GM12891 (cell line): Measurements from ENCODE around the gene CCDC159. TPM values are rescaled to one million over a fixed set of nuclear protein-coding genes. Genes with fewer than 3 reads are reported as not detected.
"Not testable (repeated sequence)": the region's sequence is repeated elsewhere in the genome, so short reads cannot be mapped to it uniquely, and the experiment has no call there.

Source experiments
- DNase-seq: peaks from one replicate; pipeline ENCODE4 v3.0.0; 2011; ENCODE audit warnings: low spot score; ENCODE audit not compliant: insufficient read length
- FAIRE-seq: peaks from 2 replicates; lab custom pipeline; 2011; peaks lifted over from hg19 to GRCh38; lab: Jason Lieb, UNC
- PAX5 ChIP-seq: IDR thresholded peaks from 2 replicates; pipeline ENCODE4 v1.6.1; 2011; ENCODE audit warnings: low read length, moderate library complexity, mild to moderate bottlenecking; ENCODE audit not compliant: insufficient read depth, severe bottlenecking
- POLR2A ChIP-seq: IDR thresholded peaks from 2 replicates; pipeline ENCODE4 v1.6.1; 2011; ENCODE audit warnings: low read depth, low read length, control low read depth
- POLR2AphosphoS5 ChIP-seq: IDR thresholded peaks from 2 replicates; pipeline ENCODE4 v1.6.1; 2011; ENCODE audit warnings: low read depth, low read length, control low read depth
- POU2F2 ChIP-seq: IDR thresholded peaks from 2 replicates; pipeline ENCODE4 v1.6.1; 2011; ENCODE audit warnings: low read depth, mild to moderate bottlenecking, control low read depth, low read length, moderate library complexity
- SPI1 ChIP-seq: IDR thresholded peaks from 2 replicates; pipeline ENCODE4 v1.6.1; 2011; ENCODE audit warnings: low read depth, low read length, control low read depth
- TAF1 ChIP-seq: IDR thresholded peaks from 2 replicates; pipeline ENCODE4 v1.6.1; 2011; ENCODE audit warnings: low read depth, low read length, control low read depth
- polyA plus RNA-seq: library from polyadenylated mRNA; unstranded; fragments of >200 nt; gene quantifications from one replicate; pipeline ENCODE4 v1.2.1, GENCODE V29; 2012; ENCODE audit warnings: low read depth, missing spikeins, inconsistent platforms; ENCODE audit not compliant: missing spikeins

CCDC159 gene
- polyA plus RNA-seq = 20.4 TPM

DNA sequence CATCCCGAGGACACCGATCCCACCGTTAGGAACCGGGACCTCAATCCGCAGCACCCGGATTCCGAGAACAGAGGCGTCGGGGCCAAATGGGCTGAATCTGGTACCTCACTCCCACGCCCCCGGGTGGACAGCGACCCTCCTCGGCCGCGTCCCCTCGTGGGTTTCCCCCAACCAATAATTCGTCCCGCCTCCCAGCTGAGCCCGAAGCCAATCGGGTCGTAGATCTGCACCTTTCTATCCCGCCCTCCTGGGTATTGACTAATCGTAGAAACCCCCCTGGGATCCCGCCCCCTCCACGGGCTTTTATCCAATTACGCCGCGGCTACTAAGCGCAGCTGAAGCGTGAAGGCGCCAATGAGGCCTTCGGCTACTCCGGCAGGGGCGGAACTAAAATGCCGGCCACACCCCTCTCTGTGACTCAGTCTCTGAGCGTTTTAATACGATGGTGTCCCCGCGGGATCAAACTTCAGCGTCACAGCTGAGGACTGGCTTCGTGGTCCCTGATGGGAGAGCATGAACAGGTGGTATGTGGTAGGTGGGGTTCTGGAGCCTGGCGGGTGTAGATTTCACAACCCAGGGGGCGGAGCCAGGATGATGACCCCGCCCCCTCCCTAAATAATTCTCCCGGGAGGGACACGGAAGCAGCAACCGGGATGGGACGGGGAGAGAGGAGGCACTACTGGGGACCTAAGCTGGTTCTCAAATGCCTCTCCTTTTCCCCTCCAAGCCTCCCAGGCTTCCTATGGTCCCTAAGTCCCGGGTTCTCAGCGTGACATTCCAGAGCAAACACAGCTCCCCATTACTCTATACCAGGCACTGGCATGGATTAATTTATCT is at the start of gene CCDC159, which contains the start of gene TMEM205:
TSS of gene CCDC159 (plus strand) at position 416 of the 837 bp plus-strand sequence. CDS start at position 504, 88 bp downstream.
TSS of gene TMEM205 (minus strand) at position 165 of the 837 bp plus-strand sequence. CDS start 649 bp downstream, outside the sequence.
- DNase-seq = peak; percentile 93
- FAIRE-seq = peak; percentile 97
- TF ChIP-seq POLR2A (peak; percentile 49; the same call in 1 of the 2 replicates), TAF1 (no peak), POU2F2 (peak; percentile 17; the same call in 1 of the 2 replicates), SPI1 (peak; percentile 34), PAX5 (peak; percentile 89), POLR2AphosphoS5 (peak; percentile 54; the same call in 1 of the 2 replicates)

DNA sequence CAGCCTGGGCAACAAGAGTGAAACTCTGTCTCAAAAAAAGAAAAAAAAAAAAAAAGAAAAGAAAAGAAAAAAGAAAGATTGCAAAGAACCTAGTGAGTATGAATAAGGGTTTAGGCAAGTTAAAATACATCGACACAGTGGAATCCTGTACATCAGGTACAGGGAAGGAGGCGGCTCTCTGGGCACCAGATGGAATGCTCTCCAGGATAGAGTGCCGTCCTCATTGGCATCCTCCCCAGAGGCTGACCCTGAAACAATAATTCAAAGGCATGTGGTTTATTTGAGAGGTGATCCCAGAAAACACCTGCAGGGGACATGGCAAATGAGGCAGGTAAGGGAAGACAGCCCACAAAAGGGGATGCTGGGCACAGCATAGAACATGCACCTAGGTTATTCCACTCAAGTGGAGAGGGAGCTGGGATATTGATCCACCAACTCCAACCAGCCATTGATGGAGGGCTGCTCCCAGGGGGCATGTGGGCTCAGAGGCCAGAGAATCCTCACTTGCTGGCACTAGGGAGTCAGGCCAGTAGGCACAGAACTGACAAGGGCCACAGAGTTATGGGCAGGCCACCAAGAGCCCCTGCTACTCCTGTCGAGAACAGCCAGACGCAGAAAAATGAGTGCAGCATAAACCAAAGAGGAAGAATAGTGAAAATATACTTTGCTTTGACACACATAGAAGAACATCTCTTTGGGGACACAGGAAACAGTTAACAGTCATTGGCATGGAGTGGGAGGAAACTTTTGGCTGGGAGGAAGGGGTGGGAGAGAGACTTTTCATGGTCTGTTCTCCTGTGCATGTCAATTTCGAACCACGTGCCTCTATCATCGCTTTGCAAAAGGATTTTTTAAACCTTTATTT is 46.1 kb upstream of the CCDC159 start:
- DNase-seq = no peak
- TF ChIP-seq POLR2AphosphoS5 (no peak), POU2F2 (no peak), POLR2A (no peak), TAF1 (no peak), PAX5 (no peak), SPI1 (no peak)
- FAIRE-seq = no peak

DNA sequence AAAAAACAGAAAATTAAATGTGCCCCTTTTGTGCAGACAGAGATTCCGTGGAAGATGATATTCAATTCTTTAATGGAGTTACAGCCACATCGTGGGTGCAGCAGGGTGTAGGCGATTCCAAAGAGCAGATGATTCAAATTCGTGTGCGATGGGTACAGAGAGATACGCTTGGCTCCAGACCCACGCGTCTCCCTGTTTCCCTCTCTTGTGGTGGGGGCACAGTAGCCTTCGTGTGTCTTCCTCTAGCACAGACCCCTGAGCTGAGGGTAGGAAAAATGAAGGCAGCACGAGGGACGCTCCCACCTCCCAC is 45.6 kb upstream of the CCDC159 start:
- FAIRE-seq (no peak), DNase-seq (no peak)
- TF ChIP-seq PAX5 (no peak), TAF1 (no peak), POU2F2 (no peak), POLR2AphosphoS5 (no peak), POLR2A (no peak), SPI1 (no peak)

- TF ChIP-seq POLR2A (no peak), POU2F2 (no peak), PAX5 (no peak), TAF1 (no peak), POLR2AphosphoS5 (no peak), SPI1 (no peak)
- DNase-seq (no peak), FAIRE-seq (no peak)
These were observed 41.4 kb upstream of the CCDC159 start for GRCh38 chr19:11304936-11305335.

DNA sequence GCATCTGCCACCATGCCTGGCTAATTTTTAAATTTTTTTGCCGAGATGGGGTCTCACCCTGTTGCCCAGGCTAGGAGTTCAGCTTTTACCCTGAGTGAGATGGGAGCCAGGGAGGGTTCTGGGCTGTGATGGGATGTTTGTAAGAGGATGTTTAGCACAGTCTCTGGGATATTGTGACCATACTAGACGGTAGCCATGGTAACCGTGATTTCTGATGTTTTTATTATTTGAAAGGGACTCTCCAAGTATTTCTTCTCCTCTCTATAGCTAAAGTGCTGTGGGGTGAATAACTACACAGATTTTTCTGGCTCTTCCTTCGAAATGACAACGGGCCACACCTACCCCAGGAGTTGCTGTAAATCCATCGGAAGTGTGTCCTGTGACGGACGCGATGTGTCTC is 40.0 kb upstream of the CCDC159 start:
- DNase-seq = no peak
- FAIRE-seq = no peak
- TF ChIP-seq TAF1 (no peak), POLR2A (no peak), POLR2AphosphoS5 (no peak)

DNA sequence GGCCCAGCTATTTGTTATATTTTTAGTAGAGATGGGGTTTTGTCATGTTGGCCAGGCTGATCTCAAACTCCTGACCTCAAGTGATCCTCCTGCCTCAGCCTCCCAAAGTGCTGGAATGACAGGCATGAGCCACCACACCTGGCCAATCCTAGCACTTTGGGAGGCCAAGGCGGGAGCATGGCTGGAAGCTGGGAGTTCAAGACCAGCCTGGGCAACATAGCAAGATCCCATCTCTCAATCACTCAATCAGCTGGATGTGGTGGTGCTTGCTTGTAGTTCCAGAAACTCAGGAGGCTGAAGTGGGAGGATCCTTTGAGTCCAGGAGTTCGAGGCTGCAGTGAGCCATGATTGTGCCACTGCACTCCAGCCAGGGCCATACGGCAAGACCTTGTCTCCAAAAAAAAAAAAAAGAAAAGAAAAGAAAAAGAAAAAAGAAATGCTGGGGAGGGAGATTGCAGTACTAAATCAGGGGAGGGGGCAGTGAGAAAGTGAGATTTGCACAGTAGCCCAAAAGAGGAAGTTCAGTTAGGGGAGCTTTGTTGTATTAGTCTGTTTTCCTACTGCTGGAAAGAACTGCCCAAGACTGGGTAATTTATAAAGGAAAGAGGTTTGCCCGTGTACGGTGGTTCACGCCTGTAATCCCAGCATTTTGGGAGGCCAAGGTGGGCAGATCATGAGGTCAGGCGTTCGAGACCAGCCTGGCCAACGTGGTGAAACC is 25.9 kb upstream of the CCDC159 start:
- not testable (repeated sequence) for FAIRE-seq, DNase-seq
- TF ChIP-seq SPI1 = peak; percentile 62

- DNase-seq = no peak
- no peak for FAIRE-seq
- no peak for TF ChIP-seq POU2F2
- no peak for TF ChIP-seq SPI1
- no peak for TF ChIP-seq PAX5
- no peak for TF ChIP-seq POLR2AphosphoS5
- no peak for TF ChIP-seq POLR2A
- TF ChIP-seq TAF1 = no peak
These were observed 24.9 kb upstream of the CCDC159 start for GRCh38 chr19:11321191-11322126.

DNA sequence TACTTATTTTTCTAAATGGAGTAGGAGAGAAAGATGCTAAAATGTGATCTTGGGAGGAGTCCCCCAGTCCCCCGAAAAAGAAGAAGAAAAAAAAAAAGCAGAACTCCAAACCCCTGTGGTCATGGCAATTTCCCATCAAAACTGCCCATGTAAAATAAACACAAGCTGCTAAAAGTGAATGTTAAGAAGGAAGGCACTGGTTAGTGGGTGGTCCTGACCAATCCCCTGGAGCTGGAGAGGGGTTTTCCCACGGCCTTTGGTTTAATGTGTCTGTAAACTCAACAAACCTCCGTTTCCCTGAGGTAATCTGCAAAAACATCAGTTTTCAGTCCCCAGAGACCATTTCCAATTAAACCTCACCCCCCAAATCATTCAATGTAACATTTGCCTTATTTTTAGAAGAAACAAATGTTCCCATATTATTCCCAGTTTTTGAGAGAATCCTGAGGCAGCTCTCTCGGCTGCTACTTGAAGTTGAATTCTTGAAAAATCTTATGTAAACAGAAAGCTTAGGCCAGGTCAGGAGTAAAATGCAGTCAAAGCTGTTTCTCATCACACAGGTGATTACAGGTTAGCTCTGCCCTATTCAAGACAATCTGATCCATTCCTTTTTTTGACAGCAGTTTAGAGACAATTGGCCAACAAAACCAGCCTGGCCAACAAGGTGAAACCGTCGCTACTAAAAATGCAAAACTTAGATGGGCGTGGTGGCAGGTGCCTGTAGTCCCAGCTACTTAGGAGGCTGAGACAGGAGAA is 23.9 kb upstream of the CCDC159 start:
- DNase-seq (no peak), FAIRE-seq (peak; percentile 20)
- no peak for TF ChIP-seq PAX5
- peak; percentile 28; the same call in 1 of the 2 replicates for TF ChIP-seq SPI1
